ENCODE measurements around the gene HOPX.
"Not testable (repeated sequence)": the region's sequence is repeated elsewhere in the genome, so short reads cannot be mapped to it uniquely, and the experiment has no call there.

HOPX gene

GRCh38 chr4:56686537-56687231 lies 5.6 kb upstream of the HOPX start:
- DNase-seq: no peak

GRCh38 chr4:56684320-56685050 lies 3.4 kb upstream of the HOPX start:
- no peak for DNase-seq

- DNase-seq: no peak
These were observed 2.4 kb upstream of the HOPX start for GRCh38 chr4:56683455-56683854.

- no peak for DNase-seq
These were observed 893 bp upstream of the HOPX start for GRCh38 chr4:56681853-56682525.

GRCh38 chr4:56680266-56680665 lies 830 bp downstream of the HOPX start:
- no peak for DNase-seq

GRCh38 chr4:56677711-56678110 lies 3.4 kb downstream of the HOPX start:
- no peak for DNase-seq

GRCh38 chr4:56674984-56675383 lies 6.1 kb downstream of the HOPX start:
- no peak for DNase-seq

- no peak for DNase-seq
These were observed 9.2 kb downstream of the HOPX start for GRCh38 chr4:56671860-56672259.

- DNase-seq: no peak
These were observed 9.7 kb downstream of the HOPX start for GRCh38 chr4:56671373-56671772.

GRCh38 chr4:56668267-56668666 lies 12.8 kb downstream of the HOPX start:
- no peak for DNase-seq

- DNase-seq: not testable (repeated sequence)
These were observed 13.7 kb downstream of the HOPX start for GRCh38 chr4:56667396-56667795.

- DNase-seq: no peak
These were observed 14.8 kb downstream of the HOPX start for GRCh38 chr4:56666279-56666678.

- DNase-seq: no peak
These were observed 15.3 kb downstream of the HOPX start for GRCh38 chr4:56665781-56666180.

- DNase-seq: no peak
These were observed 18.2 kb downstream of the HOPX start for GRCh38 chr4:56662782-56663468.

- no peak for DNase-seq
These were observed 21.1 kb downstream of the HOPX start for GRCh38 chr4:56659946-56660345.

- no peak for DNase-seq
These were observed 22.6 kb downstream of the HOPX start for GRCh38 chr4:56658528-56658927.

- no peak for DNase-seq
These were observed 23.3 kb downstream of the HOPX start for GRCh38 chr4:56657818-56658217.

GRCh38 chr4:56657128-56657527 lies 24.0 kb downstream of the HOPX start:
- DNase-seq: no peak

GRCh38 chr4:56656346-56656643 lies 24.8 kb downstream of the HOPX start:
- peak; percentile 64 for DNase-seq

- DNase-seq: peak; percentile 47
These were observed 25.3 kb downstream of the HOPX start for GRCh38 chr4:56655627-56656345.

GRCh38 chr4:56655209-56655626 lies 25.9 kb downstream of the HOPX start:
- DNase-seq: peak; percentile 38

GRCh38 chr4:56654238-56654632 lies 26.9 kb downstream of the HOPX start:
- DNase-seq: no peak

All from stimulated activated CD4-positive, alpha-beta T cell treated with anti-CD3 and anti-CD28 coated beads, Interleukin-15, amount 100 ng/mL, for 24 hours (primary cell).